ENCODE results near the gene TJAP1.

TJAP1 gene

GRCh38 chr6:43509142-43509983, 32.0 kb downstream of the TJAP1 start:
- no peaks in the 10 kb centered on the region for H3K9me3 ChIP-seq (ENCODE audit: low read length)
- no peak overlapping the region for H3K27ac ChIP-seq (ENCODE audit: low read depth, low read length, poor library complexity, severe bottlenecking)
- H3K4me2 ChIP-seq (ENCODE audit: low read length), result peak overlapping the region; percentile 67
- H3K4me1 ChIP-seq (ENCODE audit: insufficient read depth, low read length, severe bottlenecking), result peaks cover 12% of the 10 kb centered on the region
- H3K9me2 ChIP-seq (ENCODE audit: low read depth, low read length), result no peaks in the 10 kb centered on the region
- no peaks in the 10 kb centered on the region for H4K20me1 ChIP-seq (ENCODE audit: insufficient read depth, low read length)
- H3F3A ChIP-seq (ENCODE audit: insufficient read depth, low read length), result no peaks in the 10 kb centered on the region
- no peaks in the 10 kb centered on the region for H3K79me2 ChIP-seq (ENCODE audit: insufficient read depth, low read length)
- H3K4me3 ChIP-seq (ENCODE audit: low read depth, low read length, poor library complexity, severe bottlenecking), result peak overlapping the region; percentile 65
- H2AFZ ChIP-seq (ENCODE audit: low read length), result no peak overlapping the region
- H3K9ac ChIP-seq (ENCODE audit: low read length), result no peak overlapping the region; the same call in 1 of the 2 replicates
- peaks cover 37% of the 10 kb centered on the region for H3K36me3 ChIP-seq (ENCODE audit: insufficient read depth, low read length)
- peaks cover 8% of the 10 kb centered on the region for H3K27me3 ChIP-seq (ENCODE audit: insufficient read depth, low read length)
- TF ChIP-seq EZH2 (IDR thresholded peaks at IDR 0.05; ENCODE audit: borderline replicate concordance, low read length) (no peak), CTCF (IDR thresholded peaks at IDR 0.05; ENCODE audit: low read length) (no peak)

GRCh38 chr6:43509984-43510826, 32.8 kb downstream of the TJAP1 start, which contains the start of gene LRRC73:
Gene LRRC73, minus strand, starts transcription at chr6:43510346. Its CDS starts 561 bp downstream, at chr6:43509785.
- H3K9me3 ChIP-seq (ENCODE audit: low read length), result no peaks in the 10 kb centered on the region
- H4K20me1 ChIP-seq (ENCODE audit: insufficient read depth, low read length), result no peaks in the 10 kb centered on the region
- no peak within 1 kb of the TSS for H2AFZ ChIP-seq (ENCODE audit: low read length)
- H3K4me2 ChIP-seq (ENCODE audit: low read length), result peak within 1 kb of the TSS; percentile 67
- no peak within 1 kb of the TSS for H3K27ac ChIP-seq (ENCODE audit: low read depth, low read length, poor library complexity, severe bottlenecking)
- peaks cover 8% of the 10 kb centered on the region for H3K27me3 ChIP-seq (ENCODE audit: insufficient read depth, low read length)
- no peaks in the 10 kb centered on the region for H3K9me2 ChIP-seq (ENCODE audit: low read depth, low read length)
- H3K4me1 ChIP-seq (ENCODE audit: insufficient read depth, low read length, severe bottlenecking), result peaks cover 13% of the 10 kb centered on the region
- TF ChIP-seq CTCF (IDR thresholded peaks at IDR 0.05; ENCODE audit: low read length) (no peak), EZH2 (IDR thresholded peaks at IDR 0.05; ENCODE audit: borderline replicate concordance, low read length) (no peak)
- no peaks in the 10 kb centered on the region for H3K79me2 ChIP-seq (ENCODE audit: insufficient read depth, low read length)
- no peaks in the 10 kb centered on the region for H3F3A ChIP-seq (ENCODE audit: insufficient read depth, low read length)
- H3K9ac ChIP-seq (ENCODE audit: low read length), result no peak within 1 kb of the TSS; the same call in 1 of the 2 replicates
- H3K4me3 ChIP-seq (ENCODE audit: low read depth, low read length, poor library complexity, severe bottlenecking), result peak within 1 kb of the TSS; percentile 65
- peaks cover 39% of the 10 kb centered on the region for H3K36me3 ChIP-seq (ENCODE audit: insufficient read depth, low read length)

GRCh38 chr6:43510827-43511163, 33.4 kb downstream of the TJAP1 start:
- TF ChIP-seq CTCF (IDR thresholded peaks at IDR 0.05; ENCODE audit: low read length) (no peak), EZH2 (IDR thresholded peaks at IDR 0.05; ENCODE audit: borderline replicate concordance, low read length) (no peak)
- Histone ChIP-seq H3K36me3 (ENCODE audit: insufficient read depth, low read length) (peaks cover 40% of the 10 kb centered on the region), H4K20me1 (ENCODE audit: insufficient read depth, low read length) (no peaks in the 10 kb centered on the region), H3K27ac (ENCODE audit: low read depth, low read length, poor library complexity, severe bottlenecking) (no peak overlapping the region), H3K79me2 (ENCODE audit: insufficient read depth, low read length) (no peaks in the 10 kb centered on the region), H3K4me2 (ENCODE audit: low read length) (peak overlapping the region; percentile 67), H3K4me3 (ENCODE audit: low read depth, low read length, poor library complexity, severe bottlenecking) (peak overlapping the region; percentile 65), H2AFZ (ENCODE audit: low read length) (no peak overlapping the region), H3F3A (ENCODE audit: insufficient read depth, low read length) (no peaks in the 10 kb centered on the region), H3K9me2 (ENCODE audit: low read depth, low read length) (no peaks in the 10 kb centered on the region), H3K27me3 (ENCODE audit: insufficient read depth, low read length) (peaks cover 8% of the 10 kb centered on the region), H3K9ac (ENCODE audit: low read length) (no peak overlapping the region; the same call in 1 of the 2 replicates), H3K4me1 (ENCODE audit: insufficient read depth, low read length, severe bottlenecking) (peaks cover 19% of the 10 kb centered on the region), H3K9me3 (ENCODE audit: low read length) (no peaks in the 10 kb centered on the region)

Data from OCI-LY1 (cell line).